GM12878 (cell line): ENCODE results near the gene FABP2. TPM values are rescaled to one million over a fixed set of nuclear protein-coding genes. Genes with fewer than 3 reads are reported as not detected.
A peak's percentile ranks its signal among the peaks of the same experiment; 100 is the strongest.

Source experiments
- ATF7 ChIP-seq: fragments of 450-650 bp; IDR thresholded peaks from 2 replicates; pipeline ENCODE4 v1.6.1; 2016; ENCODE audit warnings: low read depth, mild to moderate bottlenecking
- BCL3 ChIP-seq: IDR thresholded peaks from 2 replicates; pipeline ENCODE4 v1.6.1; 2011; ENCODE audit warnings: borderline replicate concordance, low read depth, mild to moderate bottlenecking, moderate library complexity, low read length; ENCODE audit not compliant: insufficient read depth, poor library complexity, severe bottlenecking
- BMI1 ChIP-seq: fragments of 450-650 bp; IDR thresholded peaks from 2 replicates; pipeline ENCODE4 v1.6.1; 2016; ENCODE audit warnings: mild to moderate bottlenecking, moderate library complexity, borderline replicate concordance
- E2F8 ChIP-seq: fragments of 450-650 bp; IDR thresholded peaks from 2 replicates; pipeline ENCODE4 v1.6.1; 2018; ENCODE audit warnings: mild to moderate bottlenecking, low read depth, moderate library complexity; ENCODE audit not compliant: partially characterized antibody
- EGR1 ChIP-seq, 2 experiments: IDR thresholded peaks; 1 replicate in 1 of 2; 2 replicates in 1 of 2; pipeline ENCODE4 v1.6.1; 2011 to 2012; ENCODE audit warnings: low read depth in 2 of 2, low read length in 2 of 2, borderline replicate concordance in 1 of 2, mild to moderate bottlenecking in 1 of 2, moderate library complexity in 1 of 2
- EZH2 ChIP-seq: IDR thresholded peaks from 2 replicates; pipeline ENCODE4 v1.6.1; 2012; ENCODE audit warnings: low read depth, mild to moderate bottlenecking, control low read depth, inconsistent platforms, low read length, borderline replicate concordance; ENCODE audit not compliant: control insufficient read depth
- FOXK2 ChIP-seq: fragments of 450-650 bp; IDR thresholded peaks from 2 replicates; pipeline ENCODE4 v1.6.1; 2017; ENCODE audit warnings: mild to moderate bottlenecking, moderate library complexity
- KDM1A ChIP-seq: fragments of 200-600 bp; sonication (generic); IDR thresholded peaks from 2 replicates; pipeline ENCODE4 v1.6.1; 2016; ENCODE audit warnings: borderline replicate concordance
- LARP7 ChIP-seq: fragments of 450-650 bp; IDR thresholded peaks from 2 replicates; pipeline ENCODE4 v1.6.1; 2017; ENCODE audit warnings: mild to moderate bottlenecking
- NFYB ChIP-seq: IDR thresholded peaks from 2 replicates; pipeline ENCODE4 v1.6.1; 2011; ENCODE audit warnings: low read depth, mild to moderate bottlenecking, low read length, improper control_type of control experiment, moderate library complexity; ENCODE audit not compliant: insufficient read depth
- NKRF ChIP-seq: fragments of 450-650 bp; conservative IDR thresholded peaks from 2 replicates; pipeline ENCODE4 v1.6.1; 2017; ENCODE audit warnings: mild to moderate bottlenecking, moderate library complexity
- RAD21 ChIP-seq: IDR thresholded peaks from 2 replicates; pipeline ENCODE4 v1.6.1; 2011; ENCODE audit warnings: mild to moderate bottlenecking, low read depth, low read length, moderate library complexity; ENCODE audit not compliant: insufficient read depth
- RUNX3 ChIP-seq: IDR thresholded peaks from 2 replicates; pipeline ENCODE4 v1.6.1; 2012; ENCODE audit warnings: low read length, inconsistent platforms
- TCF12 ChIP-seq: IDR thresholded peaks from 2 replicates; pipeline ENCODE4 v1.6.1; 2011; ENCODE audit warnings: low read depth, mild to moderate bottlenecking, low read length
- YBX1 ChIP-seq: fragments of 450-650 bp; IDR thresholded peaks from 2 replicates; pipeline ENCODE4 v1.6.1; 2016; ENCODE audit warnings: antibody characterized with exemption
- ZNF207 ChIP-seq: fragments of 450-650 bp; IDR thresholded peaks from 2 replicates; pipeline ENCODE4 v1.6.1; 2014; ENCODE audit warnings: antibody characterized with exemption, mild to moderate bottlenecking, borderline replicate concordance
- ZNF622 ChIP-seq: fragments of 450-650 bp; IDR thresholded peaks from 2 replicates; pipeline ENCODE4 v1.6.1; 2017; ENCODE audit warnings: mild to moderate bottlenecking, inconsistent platforms
- ZZZ3 ChIP-seq: IDR thresholded peaks from 2 replicates; pipeline ENCODE4 v1.6.1; 2011; ENCODE audit warnings: low read depth; ENCODE audit not compliant: control insufficient read depth, insufficient read length
- polyA plus RNA-seq, 11 experiments: library from polyadenylated mRNA; depleted of rRNA in 4 of 11; unstranded in 6 of 11; stranded (reverse) in 5 of 11; fragments of >200 nt; fragmentation: Nextera tagmentation in 4 of 11; fragmentation: Illumina TruSeq in 1 of 11; extraction: Ambion mirVana in 4 of 11; extraction: Trizol in 1 of 11; gene quantifications; 1 replicate in 1 of 11; 2 replicates in 10 of 11; pipeline versions ENCODE4 v1.2.1 to v1.2.3, GENCODE V29; 2011 to 2016; ENCODE audit warnings: inconsistent platforms in 2 of 11, missing spikeins in 2 of 11, low read depth in 1 of 11
- total RNA-seq, 4 experiments: library from RNA; depleted of rRNA in 3 of 4; stranded (reverse); fragments of >200 nt in 3 of 4; fragmentation: Illumina TruSeq in 1 of 4; extraction: Trizol in 1 of 4; gene quantifications; 2 replicates each; pipeline versions ENCODE4 v1.2.1 to v1.2.3, GENCODE V29; 2013 to 2021
- TF ChIP-seq, protein P1 (sequence below): IDR thresholded peaks from 2 replicates; pipeline ENCODE4 v1.6.1; 2011; ENCODE audit warnings: low read depth, mild to moderate bottlenecking, low read length, moderate library complexity, borderline replicate concordance; ENCODE audit errors: extremely low read depth
- TF ChIP-seq, protein P2 (sequence below): fragments of 450-650 bp; IDR thresholded peaks from 2 replicates; pipeline ENCODE4 v1.6.1; 2018; ENCODE audit warnings: borderline replicate concordance, mild to moderate bottlenecking; ENCODE audit not compliant: partially characterized antibody

The FABP2 gene
- total and polyA plus RNA-seq, 10 of the 15 experiments (the other 5 are each of a cell fraction or from before 2014, with no cell fraction given): not detected

- TF ChIP-seq LARP7: peak; percentile 57; the same call in 1 of the 2 replicates
- TF ChIP-seq NKRF: peak; percentile 33
- TF ChIP-seq BMI1: no peak
- TF ChIP-seq YBX1: no peak
- peak in 1 of 2 experiments; percentile 56; a peak in 1 of 3 replicates for TF ChIP-seq EGR1 (IDR thresholded peaks at IDR 0.05; ENCODE audit: borderline replicate concordance in 1 of 2, low read depth in 2 of 2, low read length in 2 of 2)
- no peak for TF ChIP-seq BCL3
- TF ChIP-seq EZH2: no peak
- TF ChIP-seq, protein P1, sequence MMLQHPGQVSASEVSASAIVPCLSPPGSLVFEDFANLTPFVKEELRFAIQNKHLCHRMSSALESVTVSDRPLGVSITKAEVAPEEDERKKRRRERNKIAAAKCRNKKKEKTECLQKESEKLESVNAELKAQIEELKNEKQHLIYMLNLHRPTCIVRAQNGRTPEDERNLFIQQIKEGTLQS: no peak
- TF ChIP-seq, protein P2, sequence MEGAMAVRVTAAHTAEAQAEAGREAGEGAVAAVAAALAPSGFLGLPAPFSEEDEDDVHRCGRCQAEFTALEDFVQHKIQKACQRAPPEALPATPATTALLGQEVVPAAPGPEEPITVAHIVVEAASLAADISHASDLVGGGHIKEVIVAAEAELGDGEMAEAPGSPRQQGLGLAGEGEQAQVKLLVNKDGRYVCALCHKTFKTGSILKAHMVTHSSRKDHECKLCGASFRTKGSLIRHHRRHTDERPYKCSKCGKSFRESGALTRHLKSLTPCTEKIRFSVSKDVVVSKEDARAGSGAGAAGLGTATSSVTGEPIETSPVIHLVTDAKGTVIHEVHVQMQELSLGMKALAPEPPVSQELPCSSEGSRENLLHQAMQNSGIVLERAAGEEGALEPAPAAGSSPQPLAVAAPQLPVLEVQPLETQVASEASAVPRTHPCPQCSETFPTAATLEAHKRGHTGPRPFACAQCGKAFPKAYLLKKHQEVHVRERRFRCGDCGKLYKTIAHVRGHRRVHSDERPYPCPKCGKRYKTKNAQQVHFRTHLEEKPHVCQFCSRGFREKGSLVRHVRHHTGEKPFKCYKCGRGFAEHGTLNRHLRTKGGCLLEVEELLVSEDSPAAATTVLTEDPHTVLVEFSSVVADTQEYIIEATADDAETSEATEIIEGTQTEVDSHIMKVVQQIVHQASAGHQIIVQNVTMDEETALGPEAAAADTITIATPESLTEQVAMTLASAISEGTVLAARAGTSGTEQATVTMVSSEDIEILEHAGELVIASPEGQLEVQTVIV: no peak
- TF ChIP-seq RAD21: no peak
- no peak; the same call in none of the 2 replicates for TF ChIP-seq FOXK2
- no peak; the same call in 1 of the 2 replicates for TF ChIP-seq ZNF207
- TF ChIP-seq ZZZ3: no peak
- TF ChIP-seq TCF12: no peak
- TF ChIP-seq ZNF622: no peak
- TF ChIP-seq NFYB: no peak
- TF ChIP-seq ATF7: 0 out of 2 replicates have a peak, but pooled peaks have one; percentile 16
- TF ChIP-seq KDM1A: no peak
- peak; percentile 68 for TF ChIP-seq RUNX3
- TF ChIP-seq E2F8: no peak
These were observed 21.6 kb downstream of the FABP2 start (continued) for GRCh38 chr4:119300101-119300978.
